ENCODE measurements around the gene TRNAU1AP.
"Not testable (repeated sequence)": the region's sequence is repeated elsewhere in the genome, so short reads cannot be mapped to it uniquely, and the experiment has no call there.

TRNAU1AP gene

DNA sequence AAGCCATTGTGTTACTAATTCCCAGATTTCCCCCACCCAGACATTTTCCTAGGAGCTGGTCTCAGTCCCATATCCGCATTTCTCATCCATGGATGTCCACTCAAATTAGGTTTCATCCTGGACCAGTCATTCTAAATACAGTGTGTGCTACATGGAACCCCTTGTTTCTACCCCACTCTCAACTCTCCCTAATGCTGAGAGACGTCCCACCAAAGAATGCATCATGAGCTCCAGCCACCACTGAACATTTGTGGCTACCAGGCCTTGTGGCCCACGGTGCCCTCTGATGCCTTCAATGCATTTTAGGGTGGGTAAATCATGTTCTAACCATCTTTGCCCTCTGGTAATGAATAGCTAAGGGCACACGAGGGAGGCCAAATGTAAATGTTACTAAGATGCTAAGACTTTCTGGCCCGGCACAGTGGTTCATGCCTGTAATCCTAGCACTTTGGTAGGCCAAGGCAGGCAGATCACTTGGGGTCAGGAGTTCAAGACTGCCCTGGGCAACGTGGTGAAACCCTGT, 25.9 kb downstream of the TRNAU1AP start:
- DNase-seq: no peak

DNA sequence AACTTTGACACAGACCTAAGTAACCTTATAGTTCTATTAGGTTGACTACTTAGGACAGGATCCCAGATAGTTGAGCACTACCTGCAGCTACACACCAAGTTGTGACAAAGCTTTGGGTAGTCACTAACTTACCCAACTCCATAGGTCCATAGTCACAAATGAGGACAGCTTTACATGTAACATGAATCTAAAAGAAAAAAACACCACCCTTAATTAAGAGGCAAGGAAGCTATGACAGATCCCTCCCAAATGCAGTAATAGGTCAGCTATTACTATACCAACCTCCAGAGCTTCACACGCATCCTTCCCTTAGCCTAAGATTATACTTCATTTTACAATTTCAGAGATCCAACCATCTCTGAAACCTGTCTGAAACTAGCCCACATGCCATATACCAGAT, 26.5 kb downstream of the TRNAU1AP start:
- DNase-seq: no peak

DNA sequence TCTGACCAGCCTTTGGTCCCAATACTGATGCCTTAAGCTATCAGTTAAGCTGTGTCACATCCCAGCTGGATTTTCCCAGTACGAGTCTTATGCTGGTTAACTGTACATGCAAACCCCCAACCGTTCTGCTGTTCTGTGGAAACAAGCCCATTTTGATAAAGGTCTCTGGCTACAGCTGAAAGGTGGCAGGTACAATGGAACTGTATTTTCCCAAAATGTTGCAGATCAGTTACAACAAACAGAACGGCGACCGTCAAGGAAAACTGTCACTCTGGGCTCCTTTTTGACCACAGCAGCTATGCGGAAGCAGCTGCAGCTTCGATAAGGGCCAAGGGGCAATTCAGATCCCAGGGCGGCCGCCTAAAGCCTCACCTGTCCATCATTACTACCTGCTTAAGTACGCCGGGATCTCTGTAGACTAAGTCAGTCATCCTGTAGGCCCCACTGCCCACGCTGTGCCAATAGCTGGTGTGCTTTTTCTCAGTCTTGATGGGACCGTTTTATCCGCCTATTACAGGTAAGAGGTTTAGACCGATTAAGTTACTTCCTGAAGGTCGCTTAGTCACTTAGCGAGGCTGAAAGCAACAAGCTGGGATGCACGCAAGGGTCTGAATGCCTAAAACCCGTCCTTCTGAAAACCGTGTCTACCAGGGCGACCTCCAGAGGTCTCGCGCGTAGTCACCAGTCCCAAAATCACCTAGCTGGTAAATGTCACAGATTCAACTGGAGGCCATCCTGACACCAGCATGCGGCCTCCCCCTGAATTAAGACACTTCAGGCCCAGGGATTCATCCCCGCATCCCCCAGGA, 28.0 kb downstream of the TRNAU1AP start:
- peak in 3 of 4 experiments; percentile 45 to 58 (median 48) for DNase-seq

DNA sequence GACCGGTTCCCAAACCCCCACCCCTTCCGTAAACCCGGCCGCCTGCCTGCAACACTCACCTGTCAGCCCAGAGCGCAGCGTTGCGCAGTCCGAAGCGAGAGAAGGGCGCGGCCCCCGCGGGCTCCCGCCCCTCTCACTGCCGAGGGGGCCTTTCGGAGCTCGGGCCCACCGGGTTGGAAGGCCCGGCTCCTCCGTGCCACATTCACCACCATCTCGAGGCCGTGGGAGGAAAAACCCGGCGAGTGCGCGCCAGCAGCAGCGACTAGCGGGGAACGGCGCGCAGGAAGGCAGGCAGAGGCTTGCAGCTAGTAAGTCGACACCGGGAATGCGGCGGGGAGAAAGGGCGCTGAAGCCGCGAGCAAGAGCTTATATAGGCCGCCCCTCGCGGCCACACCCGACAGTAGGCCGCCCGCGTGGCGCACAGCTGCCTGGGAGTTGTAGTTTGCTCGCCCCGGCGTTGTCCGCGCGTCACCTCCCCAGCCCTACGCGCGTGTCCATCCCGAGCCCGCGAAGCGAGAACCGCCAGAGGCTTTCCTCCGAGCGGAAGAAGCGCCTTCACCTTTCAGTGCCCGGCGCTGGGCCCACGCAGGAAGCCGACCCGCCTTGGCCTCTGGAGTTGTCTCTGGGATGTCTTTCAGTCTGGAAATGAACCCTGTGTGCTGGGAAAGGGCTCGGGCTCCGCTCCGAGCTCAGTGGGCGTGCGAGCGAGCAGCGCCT, 28.8 kb downstream of the TRNAU1AP start:
- peak; percentile 84 to 91 (median 86) for DNase-seq

DNA sequence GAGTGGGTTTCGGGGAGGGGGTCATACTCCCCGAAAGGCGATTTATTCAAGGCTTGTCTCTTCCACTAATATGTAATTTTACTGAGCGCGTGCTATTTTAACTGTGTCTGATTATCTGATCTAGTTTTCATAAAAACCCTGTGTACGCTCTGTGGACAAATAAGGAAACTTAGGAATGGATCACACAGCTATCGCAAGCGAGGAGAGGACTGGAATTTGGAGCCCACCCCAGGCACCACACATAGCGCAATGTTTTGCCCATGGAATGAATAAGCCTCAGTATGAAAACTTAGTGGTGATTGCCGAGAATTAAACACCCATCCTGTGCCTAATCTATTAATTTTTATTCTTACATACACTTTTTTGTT, 29.3 kb downstream of the TRNAU1AP start:
- DNase-seq: no peak

DNA sequence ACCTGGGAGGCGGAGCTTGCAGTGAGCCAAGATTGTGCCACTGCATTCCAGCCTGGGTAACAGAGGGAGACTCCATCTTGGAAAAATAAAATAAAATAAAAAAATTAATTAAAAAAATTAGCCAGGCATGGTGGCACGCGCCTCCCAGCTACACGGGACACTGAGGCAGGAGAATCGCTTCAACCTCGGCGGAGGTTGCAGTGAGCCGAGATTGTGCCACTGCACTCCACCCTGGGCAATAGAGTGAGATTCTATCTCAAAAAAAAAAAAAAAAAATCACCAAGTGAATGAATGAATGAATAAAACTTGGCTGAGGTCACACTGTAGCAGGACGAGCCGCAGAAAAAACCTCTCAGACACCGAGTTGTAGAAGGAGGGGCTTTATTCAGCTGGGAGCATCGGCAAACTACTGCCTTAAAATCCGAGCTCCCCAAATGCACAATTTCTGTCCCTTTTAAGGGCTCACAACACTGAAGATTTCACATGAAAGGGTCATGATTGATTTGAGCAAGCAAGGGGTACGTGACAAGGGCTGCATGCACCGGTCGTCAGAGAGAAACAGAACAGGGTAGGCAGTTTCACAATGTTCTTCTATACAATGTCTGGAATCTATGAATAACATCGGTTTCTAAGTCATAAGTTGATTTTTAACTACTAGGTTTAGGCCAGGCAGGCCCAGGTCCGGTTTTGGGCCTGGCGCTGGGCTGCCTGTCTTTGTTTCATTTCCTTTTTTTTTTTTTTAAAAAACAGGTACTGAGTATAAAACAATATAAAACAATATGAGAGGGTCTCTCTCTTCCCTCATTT, 33.9 kb downstream of the TRNAU1AP start:
- DNase-seq: not testable (repeated sequence)

DNA sequence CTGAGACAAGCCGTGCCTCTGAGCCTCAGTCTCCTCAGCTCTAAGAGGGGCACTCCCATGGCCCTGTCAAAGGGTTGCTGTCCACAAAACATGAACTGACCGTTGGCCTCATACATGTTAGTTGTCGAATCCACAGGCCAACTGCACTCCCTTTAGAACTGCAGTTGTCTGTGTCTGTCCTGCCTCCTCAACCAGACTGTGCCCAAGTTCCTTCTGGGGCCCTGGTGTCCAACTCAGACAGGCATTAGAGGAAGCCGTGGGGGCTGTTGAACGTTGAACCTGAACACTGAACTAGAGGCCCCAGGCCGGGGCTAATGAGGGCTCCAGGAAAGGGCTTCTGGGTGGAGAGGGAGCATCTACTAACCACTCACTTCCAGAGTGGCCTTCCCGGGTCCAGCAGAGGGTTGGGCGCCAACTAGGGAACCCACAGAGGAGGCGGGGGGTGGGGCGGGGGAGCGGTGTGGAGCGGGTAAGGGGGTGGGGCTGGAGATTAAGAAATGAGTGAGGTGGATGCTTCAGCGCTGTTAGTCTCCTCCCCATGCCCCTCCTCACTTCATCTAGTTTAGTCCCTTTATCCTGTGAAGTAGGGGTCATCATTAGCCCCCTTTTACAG, 38.9 kb downstream of the TRNAU1AP start, which contains the start of gene RAB42:
Gene RAB42, plus strand, starts transcription at position 558 of the 613 bp plus-strand sequence. CDS start 247 bp downstream, outside the sequence.
- no peak for DNase-seq

DNA sequence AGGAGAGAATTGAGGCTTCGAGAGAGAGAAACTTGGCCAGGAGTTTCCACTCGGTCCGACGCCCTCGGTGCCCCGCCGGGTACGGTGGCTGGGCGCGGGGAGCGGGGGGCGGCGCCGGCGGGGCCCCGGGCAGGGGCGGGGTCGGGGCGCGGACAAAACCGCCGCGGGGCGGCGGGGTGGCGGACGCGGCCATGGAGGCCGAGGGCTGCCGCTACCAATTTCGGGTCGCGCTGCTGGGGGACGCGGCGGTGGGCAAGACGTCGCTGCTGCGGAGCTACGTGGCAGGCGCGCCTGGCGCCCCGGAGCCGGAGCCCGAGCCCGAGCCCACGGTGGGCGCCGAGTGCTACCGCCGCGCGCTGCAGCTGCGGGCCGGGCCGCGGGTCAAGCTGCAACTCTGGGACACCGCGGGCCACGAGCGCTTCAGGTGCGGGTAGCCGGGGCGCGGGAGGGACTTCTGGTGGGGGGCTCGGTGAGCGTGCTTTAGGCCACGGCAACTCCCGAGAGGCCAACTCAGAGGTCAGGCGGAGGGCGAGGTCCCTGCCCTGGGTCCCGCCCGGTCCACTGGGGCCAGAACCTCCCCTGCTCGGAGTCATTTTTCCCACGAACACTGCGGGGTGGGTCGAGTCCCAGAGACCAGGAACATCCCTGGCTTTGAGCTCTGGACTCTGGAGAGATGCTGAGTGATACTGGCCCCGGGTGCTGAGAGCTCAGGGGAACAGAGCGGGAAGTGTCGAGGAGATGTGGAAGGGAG, 39.6 kb downstream of the TRNAU1AP start:
- no peak for DNase-seq

DNA sequence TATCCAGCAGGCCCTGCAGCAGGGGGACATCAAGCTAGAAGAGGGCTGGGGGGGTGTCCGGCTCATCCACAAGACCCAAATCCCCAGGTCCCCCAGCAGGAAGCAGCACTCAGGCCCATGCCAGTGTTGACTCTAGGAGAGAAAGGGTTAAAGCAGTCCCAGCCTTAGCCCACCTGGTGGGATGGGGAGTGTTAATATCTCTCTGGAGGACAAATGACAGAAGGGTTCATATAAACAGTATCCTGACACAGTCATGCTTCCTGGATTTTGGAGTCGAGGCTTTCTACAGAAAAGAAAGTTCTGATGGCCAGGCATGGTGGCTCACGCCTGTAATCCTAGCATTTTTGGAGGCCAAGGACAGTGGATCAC, 41.1 kb downstream of the TRNAU1AP start:
- DNase-seq: not testable (repeated sequence)

DNA sequence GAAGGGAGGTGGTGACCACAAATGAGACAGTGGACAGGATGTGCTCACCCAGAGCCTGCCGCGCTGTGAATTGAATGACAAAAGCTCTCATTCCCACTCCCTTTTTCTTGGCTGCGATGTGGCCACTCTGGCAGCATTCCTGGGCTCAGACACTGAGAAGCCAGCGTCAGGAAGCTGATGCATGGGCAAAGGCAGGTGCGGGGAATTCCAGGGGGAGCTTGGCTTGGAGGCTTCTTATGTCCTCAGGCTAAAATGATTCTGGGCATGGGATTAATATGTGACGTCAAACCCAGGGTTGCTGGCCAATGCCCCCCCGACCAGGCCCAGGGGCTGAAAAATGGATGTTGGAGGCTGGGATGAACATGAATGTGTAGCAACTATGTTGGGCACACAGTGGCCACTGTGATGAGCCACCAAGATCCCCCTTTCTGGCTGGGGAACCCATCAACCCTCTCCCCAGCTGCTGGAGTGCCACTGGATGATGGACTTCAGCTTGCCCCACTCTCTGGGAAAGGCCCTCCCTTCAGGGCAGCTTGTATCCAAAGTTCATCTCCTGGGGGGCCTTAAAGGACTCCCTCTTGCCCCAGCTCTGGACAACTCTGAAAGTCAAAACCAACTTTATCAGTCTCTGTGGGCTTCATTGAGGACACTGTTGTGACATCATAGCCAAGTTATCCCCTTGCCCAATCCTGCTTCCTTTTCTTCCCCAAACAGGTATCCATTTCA, 42.0 kb downstream of the TRNAU1AP start:
- not testable (repeated sequence) for DNase-seq

DNA sequence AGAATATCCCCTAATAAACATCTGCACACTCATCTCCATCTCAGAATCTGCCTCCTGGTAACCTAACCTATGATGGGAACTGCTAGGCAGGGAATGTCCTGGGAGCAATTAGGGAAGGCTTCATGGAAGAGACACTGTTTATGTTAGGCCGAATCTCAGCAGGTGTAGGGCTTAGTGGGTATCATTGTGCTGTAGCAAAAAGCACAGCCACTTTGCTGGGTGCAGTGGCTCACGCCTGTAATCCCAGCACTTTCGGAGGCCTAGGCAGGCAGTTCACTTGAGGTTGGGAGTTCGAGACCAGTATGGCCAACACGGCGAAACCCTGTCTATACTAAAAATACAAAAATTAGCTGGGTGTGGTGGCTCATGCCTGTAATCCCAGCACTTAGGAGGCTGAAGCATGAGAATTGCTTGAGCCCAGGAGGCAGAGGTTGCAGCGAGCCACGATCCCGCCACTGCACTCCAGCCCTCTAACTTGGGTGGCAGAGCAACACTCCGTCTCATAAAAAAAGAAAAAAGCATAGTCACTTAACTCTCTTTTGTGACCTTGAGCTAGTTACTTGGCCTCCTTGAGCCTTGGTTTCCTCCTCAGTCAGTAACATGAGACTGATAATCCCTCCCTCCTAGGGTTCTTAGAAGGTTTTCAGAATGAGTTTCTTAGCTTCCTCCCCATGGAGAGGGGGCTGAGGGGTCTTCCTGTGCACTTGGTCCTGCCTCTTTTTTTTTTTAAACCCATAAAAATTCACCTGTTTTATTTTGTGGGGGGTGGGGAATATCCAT, 42.7 kb downstream of the TRNAU1AP start:
- DNase-seq: no peak

DNA sequence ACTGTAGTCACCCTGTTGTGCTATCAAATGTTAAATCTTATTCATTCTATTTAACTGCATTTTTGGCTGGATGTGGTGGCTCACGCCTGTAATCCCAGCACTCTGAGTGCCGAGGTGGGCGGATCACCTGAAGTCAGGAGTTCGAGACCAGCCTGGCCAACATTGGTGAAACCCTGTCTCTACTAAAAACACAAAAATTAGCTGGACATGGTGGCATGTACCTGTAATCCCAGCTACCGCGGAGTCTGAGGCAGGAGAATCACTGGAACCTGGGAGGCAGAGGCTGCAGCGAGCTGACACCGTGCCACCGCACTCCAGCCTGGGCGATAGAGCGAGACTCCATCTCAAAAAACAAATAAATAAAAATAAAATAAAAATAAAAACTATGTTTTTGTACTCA, 43.4 kb downstream of the TRNAU1AP start:
- DNase-seq: not testable (repeated sequence)

DNA sequence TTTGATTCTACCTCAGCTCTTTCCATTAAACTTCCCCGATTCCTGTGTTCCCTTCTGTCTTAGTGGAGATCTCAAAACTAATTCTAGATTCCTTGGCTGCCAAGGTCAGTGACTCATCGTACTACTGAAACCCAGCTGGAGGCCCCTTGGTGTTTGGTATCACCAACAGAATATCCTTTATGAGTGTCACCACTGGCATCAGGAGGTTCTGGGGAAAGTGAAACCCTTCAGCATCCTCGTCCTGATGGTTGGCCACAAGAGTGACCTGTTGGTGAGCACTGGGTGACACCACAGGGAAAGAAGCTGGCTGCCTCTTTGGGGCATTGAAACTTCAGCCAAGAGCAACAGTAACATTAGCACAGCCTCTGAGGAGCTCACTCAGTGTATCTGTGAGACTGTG, 48.8 kb downstream of the TRNAU1AP start:
- DNase-seq: no peak

DNA sequence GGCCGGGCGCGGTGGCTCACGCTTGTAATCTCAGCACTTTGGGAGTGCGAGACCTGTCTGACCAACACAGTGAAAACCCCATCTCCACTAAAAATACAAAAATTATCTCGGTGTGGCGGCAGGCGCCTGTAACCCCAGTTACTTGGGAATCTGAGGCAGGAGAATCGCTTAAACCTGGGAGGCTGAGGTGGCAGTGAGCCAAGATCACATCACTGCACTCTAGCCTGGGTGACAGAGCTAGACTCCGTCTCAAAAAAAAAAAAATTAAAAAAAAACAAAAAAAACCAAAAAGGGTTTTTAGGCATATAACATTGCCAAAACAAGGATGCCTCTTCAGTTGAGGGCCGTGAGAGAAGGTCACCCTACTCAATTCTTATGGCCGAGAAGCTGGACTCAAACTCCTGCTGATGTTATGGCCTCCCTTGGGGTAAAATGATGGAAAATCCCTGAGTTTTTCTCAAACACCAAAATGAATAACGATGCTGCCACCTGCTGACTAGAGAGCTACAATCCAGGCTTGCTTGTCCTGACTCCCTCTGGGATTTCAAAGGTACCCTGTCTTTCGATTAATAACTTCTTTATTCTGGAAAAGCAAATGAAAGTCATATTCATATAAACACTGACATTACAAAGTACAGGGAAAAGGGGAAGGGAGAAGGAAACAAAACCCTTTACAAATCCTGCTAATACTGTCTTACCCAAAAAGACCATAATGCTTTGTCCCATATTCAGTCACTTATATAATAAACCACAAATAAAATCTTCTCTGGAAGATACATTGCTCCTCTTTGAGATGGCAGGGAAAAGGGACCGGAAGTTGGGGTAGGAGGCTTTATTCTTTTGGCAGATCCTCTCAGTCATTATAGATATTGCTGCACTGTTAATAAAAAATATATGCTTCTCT, 49.9 kb downstream of the TRNAU1AP start:
- no peak for DNase-seq

DNA sequence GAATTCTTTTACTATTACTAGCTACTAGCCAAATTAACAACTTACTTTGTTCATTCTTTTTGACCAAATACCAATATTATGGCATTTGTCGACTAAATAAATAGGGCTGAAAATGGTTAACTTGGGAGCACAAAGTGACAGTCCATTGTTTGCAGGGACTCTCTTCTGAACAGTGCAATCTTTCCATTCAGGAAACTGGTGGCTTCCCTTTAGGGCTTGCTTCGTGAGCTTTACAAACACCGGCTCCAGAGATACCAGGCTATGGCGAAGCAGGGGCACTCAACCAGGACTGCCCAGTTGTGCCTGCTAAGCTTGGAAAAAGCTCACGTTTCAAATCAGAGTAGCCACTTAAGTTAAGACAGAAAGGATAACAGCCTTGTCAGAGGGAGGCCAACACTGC, 51.5 kb downstream of the TRNAU1AP start:
- no peak for DNase-seq

DNA sequence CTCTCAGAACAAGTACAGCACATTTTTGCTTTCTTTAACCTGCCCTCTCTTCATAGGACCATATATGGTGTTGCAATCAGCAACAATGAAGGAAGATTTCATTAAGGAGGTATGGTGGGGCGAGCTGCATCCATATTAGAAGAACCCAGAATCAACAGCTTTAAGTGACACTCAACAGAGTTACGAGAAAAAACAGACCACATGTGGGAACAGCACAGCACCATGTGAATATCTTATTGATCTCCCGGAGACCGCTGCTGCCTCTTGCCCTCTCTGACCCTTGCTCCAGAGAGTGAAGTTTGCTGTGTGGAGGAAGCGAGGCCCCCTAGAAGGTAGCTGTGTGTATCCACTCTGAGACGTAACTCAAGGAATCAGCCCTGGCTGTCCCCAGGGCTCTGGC, 52.1 kb downstream of the TRNAU1AP start:
- no peak for DNase-seq

DNA sequence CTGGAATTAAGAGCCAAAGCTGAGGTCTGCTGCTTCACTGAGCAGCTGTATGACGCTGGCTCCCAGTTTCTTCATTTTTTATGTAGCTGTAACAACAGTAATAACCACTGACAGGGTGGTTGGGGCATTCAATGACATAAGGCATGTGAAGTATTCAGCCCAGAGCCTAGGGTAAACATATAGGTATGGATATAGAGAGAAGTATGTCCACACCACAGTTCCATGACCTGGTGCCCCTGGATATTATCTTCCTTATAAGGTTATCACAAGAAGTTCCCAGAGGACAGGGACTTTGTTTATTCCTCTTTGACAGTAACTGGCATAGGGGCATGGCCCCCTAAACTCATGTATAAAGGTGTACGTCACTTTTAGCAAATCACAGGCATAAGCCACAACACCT, 53.9 kb downstream of the TRNAU1AP start:
- no peak for DNase-seq

DNA sequence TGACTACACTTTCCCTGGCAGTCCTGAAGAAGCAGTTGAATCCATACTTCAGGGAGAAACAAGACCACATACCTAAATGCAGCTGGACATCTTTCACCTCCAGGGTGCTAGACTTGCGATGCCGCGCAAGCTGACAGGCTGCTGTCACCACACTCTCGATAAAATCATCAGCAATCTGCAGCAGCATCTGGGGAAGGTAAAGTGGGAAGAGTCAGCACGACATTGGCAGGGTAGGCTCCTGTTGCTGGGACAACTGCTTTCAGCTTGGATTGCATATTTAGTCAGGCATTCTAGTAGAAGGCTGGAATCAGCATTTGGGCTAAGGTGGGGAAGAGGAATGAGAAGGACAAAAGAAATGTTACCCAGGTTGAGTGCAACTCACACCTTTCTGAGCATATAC, 60.3 kb downstream of the TRNAU1AP start:
- no peak for DNase-seq
